ENCODE measurements around the gene SH2D4B. TPM values are rescaled to one million over a fixed set of nuclear protein-coding genes. Genes with fewer than 3 reads are reported as not detected.

The SH2D4B gene
- total and polyA plus RNA-seq, 7 donors, result 0.06 to 0.33 TPM; not detected in 5

- H3K27ac ChIP-seq, result no peak overlapping the region
- no peak overlapping the region for H3K4me3 ChIP-seq
- TF ChIP-seq POLR2AphosphoS5 (IDR thresholded peaks at IDR 0.05), result no peak
- no peak for TF ChIP-seq EP300 (IDR thresholded peaks at IDR 0.05)
- no peak for TF ChIP-seq CTCF (IDR thresholded peaks at IDR 0.05)
- no peak for TF ChIP-seq POLR2A (IDR thresholded peaks at IDR 0.05)
- no peaks in the 10 kb centered on the region for H3K27me3 ChIP-seq
- intact Hi-C loops (cut with DNase I), result no loop called here
- H3K4me1 ChIP-seq, result no peaks in the 10 kb centered on the region
- H3K9me3 ChIP-seq, result no peaks in the 10 kb centered on the region
- 89 to 90% methylated on average over 15 of the region's 15 CpGs for WGBS, 2 donors
- H3K36me3 ChIP-seq, result no peaks in the 10 kb centered on the region
- no peak for DNase-seq
Measured at GRCh38 chr10:80569131-80569895, 31.6 kb downstream of the SH2D4B start.

DNA sequence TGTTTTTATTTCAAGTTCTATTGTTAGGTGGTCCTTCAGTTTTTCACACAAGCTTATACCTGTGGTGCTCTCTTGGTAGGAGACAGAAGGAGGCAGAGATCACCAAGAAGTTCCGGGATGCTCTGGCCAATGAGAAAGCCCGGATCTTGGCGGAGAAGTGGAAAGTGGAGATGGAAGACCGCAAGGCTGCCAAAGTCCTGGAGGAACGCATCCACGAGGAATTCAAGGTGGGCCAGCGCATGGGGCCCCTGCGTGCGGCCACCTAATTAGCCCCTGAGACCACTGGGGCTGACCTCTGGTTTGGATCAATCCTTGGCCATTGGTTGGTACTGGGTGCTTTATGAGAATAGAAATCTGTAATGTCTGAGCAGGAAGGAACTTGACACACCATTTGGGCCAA, 33.6 kb downstream of the SH2D4B start:
- no peak overlapping the region for H3K27ac ChIP-seq
- no peak for DNase-seq
- no peak overlapping the region for H3K4me3 ChIP-seq
- H3K27me3 ChIP-seq, result no peaks in the 10 kb centered on the region
- TF ChIP-seq POLR2A (IDR thresholded peaks at IDR 0.05), result no peak
- no peak for TF ChIP-seq EP300 (IDR thresholded peaks at IDR 0.05)
- no peak for TF ChIP-seq CTCF (IDR thresholded peaks at IDR 0.05)
- H3K4me1 ChIP-seq, result no peaks in the 10 kb centered on the region
- 97 to 98% methylated on average over 9 of the region's 9 CpGs for WGBS, 2 donors
- no peaks in the 10 kb centered on the region for H3K36me3 ChIP-seq
- intact Hi-C loops (cut with DNase I), result no loop called here
- H3K9me3 ChIP-seq, result no peaks in the 10 kb centered on the region

- H3K4me3 ChIP-seq, result no peak overlapping the region
- no peaks in the 10 kb centered on the region for H3K27me3 ChIP-seq
- intact Hi-C loops (cut with DNase I), result no loop called here
- TF ChIP-seq POLR2AphosphoS5 (IDR thresholded peaks at IDR 0.05) (no peak), POLR2A (IDR thresholded peaks at IDR 0.05) (no peak), EP300 (IDR thresholded peaks at IDR 0.05) (no peak), CTCF (IDR thresholded peaks at IDR 0.05) (no peak)
- no peaks in the 10 kb centered on the region for H3K4me1 ChIP-seq
- peaks cover 0 to 3% (median 0%) of the 10 kb centered on the region in 4 donors for H3K9me3 ChIP-seq
- WGBS, 2 donors, result 31 to 75% methylated on average over 5 of the region's 5 CpGs
- H3K36me3 ChIP-seq, result no peaks in the 10 kb centered on the region
- no peak for DNase-seq
- H3K27ac ChIP-seq, result no peak overlapping the region
Measured at GRCh38 chr10:80579181-80579763, 41.6 kb downstream of the SH2D4B start.

DNA sequence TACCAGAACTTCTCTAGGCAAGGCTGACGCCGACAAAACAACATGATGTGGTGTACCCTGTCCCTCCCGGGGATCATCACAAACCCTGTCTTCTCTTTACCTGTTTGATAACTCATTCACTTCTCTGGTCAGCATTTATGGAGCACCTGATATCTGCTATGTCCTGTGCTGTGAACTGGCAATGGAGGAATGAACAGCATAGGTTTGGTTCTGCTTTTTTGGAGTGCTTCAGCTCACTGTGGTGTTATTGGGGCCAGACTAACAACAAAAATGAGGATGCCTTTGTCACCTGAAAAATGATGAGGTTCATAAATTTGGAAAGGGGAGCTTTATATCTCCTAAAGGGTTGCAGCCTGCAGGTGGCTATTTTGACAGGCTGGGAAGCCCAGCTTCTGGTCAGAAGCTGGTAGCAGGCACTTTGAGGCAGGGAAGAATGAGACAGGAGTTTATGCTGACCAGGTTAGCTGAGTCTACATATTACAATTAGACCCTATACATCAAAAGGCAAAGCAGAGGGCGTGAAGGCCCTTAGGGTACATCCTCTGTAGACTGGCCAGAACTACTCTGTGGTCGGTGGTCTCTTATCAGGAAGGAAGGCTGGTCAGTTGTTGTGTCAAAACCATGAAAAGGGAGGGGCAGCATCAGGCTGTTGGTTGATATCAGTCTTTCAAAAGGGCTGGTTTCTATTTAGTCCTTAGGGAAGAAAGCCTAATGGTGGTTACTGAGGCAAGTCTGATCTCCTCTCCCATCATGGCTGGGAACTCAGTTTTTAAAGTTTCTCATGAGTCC, 42.3 kb downstream of the SH2D4B start:
- DNase-seq, result no peak
- 78 to 83% methylated on average over 5 of the region's 5 CpGs for WGBS, 2 donors
- intact Hi-C loops (cut with DNase I), result no loop called here

More for the DNA sequence above, 42.3 kb downstream of the SH2D4B start:
- Histone ChIP-seq H3K27ac (no peak overlapping the region), H3K9me3 (peaks cover 0 to 3% (median 0%) of the 10 kb centered on the region in 4 donors), H3K4me3 (no peak overlapping the region), H3K36me3 (no peaks in the 10 kb centered on the region), H3K4me1 (no peaks in the 10 kb centered on the region), H3K27me3 (no peaks in the 10 kb centered on the region)
- TF ChIP-seq EP300 (IDR thresholded peaks at IDR 0.05), result no peak
- no peak for TF ChIP-seq CTCF (IDR thresholded peaks at IDR 0.05)
- no peak for TF ChIP-seq POLR2AphosphoS5 (IDR thresholded peaks at IDR 0.05)
- TF ChIP-seq POLR2A (IDR thresholded peaks at IDR 0.05), result no peak

Measured in sigmoid colon (tissue), 7 donors.